HG02884 (cell line): ENCODE results near the gene HOXA2.

Experiments used
- ATAC-seq: cut with Tn5 transposase; IDR thresholded peaks from one replicate; pipeline ENCODE4 v1.9.1; 2021; ENCODE audit warnings: mild to moderate bottlenecking, moderate library complexity; ENCODE audit not compliant: unreplicated experiment

Gene HOXA2

GRCh38 chr7:27112955-27113949 lies 10.8 kb upstream of the HOXA2 start:
- ATAC-seq, result no peak

DNA sequence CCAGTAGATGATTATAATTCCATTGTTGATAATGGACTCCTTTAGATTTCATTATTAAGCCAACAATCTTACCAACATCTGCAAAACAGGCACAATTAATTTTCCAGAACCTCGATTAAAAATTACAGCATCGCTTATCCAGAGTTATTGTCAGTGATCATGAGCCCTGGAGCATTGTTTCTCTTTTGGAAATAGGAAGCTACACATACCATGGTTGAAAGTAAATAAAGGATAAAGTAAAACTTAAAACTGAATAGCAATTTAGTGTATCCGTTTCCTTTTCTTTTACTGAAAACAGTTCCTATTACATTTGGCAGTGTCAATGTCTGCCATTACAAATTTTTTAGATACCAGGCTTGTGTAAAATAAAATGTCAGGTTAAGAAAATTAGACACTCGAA lies 9.9 kb upstream of the HOXA2 start:
- ATAC-seq, result no peak

DNA sequence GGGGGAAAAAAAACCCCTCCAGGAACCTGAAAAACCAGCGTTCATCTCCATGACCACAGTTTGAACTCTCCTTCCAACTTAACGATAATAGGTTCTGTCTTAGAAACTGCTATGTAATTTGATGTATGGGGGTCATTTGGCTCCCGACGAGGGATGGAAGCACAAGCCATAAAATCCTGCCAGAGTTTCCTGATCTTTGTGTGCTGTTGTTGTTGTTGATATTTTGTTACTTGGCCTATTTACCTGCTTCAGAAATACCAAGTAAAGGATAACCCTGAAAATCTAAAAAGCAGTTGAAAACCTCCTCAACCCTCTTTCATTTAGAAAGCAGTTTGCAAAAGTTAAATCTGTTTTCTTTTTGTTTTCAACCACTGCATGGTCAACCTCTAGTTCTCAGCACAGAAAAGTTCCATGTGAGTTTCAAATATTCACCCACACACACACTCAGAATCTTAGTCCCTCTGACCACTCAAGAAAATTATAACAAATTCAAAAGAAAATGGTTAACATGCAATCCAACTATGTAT lies 9.3 kb upstream of the HOXA2 start:
- ATAC-seq, result no peak

- no peak for ATAC-seq
Observed at GRCh38 chr7:27111042-27111750, 8.7 kb upstream of the HOXA2 start.

- ATAC-seq, result no peak
Observed at GRCh38 chr7:27110186-27111031, 7.9 kb upstream of the HOXA2 start.

GRCh38 chr7:27109466-27110185 lies 7.1 kb upstream of the HOXA2 start:
- no peak for ATAC-seq

DNA sequence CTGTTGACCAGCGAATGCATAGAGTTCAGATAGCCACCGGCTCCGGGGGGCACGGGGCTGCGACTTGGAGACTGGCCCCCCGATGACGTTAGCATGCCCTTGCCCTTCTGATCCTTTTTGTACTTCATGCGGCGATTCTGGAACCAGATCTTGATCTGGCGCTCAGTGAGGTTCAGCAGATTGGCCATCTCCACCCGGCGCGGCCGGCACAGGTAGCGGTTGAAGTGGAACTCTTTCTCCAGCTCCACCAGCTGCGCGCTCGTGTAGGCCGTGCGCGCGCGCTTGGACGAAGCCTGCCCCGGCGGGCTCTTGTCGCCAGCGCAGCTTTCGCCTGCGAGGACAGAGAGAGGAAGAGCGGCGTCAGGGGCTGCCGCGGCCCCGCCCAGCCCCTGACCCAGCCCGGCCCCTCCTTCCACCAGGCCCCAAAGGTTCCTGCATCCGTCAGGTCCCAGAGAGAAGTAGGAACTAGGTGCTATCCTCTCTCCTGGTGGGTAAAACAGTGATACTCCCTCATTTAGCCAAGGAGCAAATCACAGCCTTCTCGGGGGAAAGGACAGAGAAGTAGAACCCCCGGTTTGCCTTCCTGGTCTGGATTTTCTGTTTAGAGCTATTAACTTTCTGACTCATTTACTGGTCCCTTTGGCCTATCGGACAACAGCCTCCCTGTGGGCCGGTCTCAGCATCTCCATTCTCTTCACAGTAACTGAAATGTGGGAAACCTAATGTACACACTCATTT lies 6.1 kb upstream of the HOXA2 start:
- ATAC-seq, result no peak

DNA sequence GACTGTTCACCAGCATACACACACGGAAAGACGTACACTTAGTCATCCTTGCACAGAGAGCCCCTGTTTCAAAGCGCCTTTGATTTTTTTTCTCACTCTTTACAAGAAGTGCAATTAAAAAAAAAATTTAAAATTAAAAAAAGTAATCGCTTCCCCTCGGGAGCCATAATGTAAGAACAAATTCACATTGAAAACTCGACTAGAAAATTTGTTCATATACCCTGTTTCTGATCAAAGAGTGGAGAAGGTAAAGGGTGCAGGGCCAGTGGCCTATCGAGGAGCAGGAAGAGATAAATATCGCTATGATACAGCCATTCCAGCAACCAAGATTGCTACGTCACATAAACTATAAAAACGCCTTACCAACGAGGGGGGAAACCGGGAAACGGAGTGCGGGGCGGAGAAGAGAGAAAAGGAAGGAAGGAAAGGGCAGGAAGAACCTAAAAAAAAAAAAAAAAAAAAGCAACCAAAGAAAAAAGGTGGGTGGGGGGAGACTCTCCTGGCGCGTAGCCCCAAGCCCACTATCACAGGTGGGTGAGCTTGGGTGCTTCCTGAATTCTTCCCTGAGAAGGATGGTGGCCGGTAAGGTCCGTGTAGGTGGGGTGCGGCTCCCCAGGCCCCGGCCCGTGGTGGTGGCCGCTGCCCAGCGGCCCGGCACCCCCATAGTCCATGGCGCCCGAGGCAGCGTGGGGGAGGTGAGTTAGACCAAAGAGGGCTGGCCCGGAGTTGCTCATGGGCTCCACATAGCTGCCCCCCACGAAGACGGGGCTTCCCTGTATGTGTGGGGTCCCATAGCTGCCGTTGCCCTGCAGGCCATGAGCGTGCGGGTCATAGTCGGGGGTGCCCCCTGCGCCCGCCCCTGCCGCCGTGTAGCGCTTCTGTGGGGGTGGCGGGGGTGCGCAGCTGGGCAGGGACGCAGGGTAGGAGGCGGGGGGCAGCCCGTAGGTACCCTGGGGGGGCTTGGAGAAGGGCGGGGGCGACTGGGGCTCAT lies 5.2 kb upstream of the HOXA2 start:
- no peak for ATAC-seq

GRCh38 chr7:27106901-27107240 lies 4.4 kb upstream of the HOXA2 start:
- no peak for ATAC-seq

DNA sequence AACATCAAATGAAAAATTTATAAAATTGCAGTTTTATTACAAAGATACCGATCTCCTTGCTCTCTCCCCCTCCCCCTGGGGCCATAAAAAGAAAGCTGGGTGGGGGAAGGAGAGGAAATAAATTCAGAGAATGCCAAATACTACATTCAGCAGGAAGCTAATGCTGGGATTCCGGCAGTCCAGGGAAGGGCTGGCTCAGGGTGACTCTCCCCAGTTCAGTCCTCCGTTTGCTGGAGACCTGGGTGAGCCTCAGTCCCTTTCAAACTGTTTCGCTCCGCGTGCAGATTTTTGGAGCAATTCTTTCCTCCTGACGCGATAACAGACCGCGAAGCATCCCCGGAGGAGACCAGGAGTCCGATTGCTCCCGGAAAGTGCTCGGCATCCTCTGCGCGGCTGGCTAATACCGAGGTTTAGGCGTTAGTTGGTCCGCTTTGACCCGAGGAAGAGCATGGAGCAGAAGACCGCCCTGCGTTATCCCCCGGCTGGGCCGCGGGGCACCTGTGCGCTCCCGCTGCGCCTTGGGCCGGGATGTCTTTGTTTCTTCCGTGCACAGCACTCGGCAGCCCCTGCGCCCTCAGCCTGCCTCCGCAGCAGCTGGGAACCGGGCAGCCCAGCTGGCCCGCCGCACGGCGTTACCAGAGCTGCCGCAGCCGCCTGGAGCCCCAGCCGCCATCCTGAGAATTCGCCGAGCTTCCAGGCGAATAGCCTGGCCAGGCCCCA lies 3.9 kb upstream of the HOXA2 start:
- no peak for ATAC-seq

- no peak for ATAC-seq
Observed at GRCh38 chr7:27105301-27106031, 3.0 kb upstream of the HOXA2 start.

DNA sequence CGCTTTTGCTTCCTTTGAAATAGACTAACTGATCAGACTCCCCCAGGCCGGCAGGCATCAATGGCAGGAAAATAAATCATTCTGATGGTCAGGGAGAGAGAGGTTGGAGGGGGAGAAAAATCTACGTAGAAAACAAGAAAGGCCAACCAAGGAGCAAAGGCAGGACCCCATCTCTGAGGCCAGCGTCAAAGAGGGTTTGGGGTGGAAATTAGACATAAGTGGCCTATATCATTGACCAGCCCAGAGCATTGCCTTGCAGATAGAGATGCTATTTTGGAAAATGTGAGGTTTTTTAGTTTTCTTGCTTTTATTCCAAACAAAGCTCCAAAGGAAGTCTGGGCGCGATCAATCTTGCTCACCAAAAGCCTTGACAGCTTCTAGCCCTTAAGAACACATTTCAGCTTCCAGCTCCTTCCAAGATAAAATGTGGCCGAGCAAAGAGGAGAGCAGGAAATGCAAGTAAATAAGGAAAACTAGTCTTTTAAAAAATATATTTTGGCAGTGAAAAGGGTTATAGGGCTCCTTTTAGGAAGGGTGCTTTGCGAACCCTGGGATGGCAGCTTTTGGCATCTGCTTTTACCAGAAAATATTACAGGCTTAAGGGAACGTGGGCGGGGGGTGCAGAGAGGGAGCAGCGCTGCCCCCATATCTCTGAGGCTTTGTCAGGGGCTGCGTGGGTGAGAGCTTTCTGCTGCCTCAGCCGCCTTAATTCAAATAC lies 2.0 kb upstream of the HOXA2 start:
- no peak for ATAC-seq

DNA sequence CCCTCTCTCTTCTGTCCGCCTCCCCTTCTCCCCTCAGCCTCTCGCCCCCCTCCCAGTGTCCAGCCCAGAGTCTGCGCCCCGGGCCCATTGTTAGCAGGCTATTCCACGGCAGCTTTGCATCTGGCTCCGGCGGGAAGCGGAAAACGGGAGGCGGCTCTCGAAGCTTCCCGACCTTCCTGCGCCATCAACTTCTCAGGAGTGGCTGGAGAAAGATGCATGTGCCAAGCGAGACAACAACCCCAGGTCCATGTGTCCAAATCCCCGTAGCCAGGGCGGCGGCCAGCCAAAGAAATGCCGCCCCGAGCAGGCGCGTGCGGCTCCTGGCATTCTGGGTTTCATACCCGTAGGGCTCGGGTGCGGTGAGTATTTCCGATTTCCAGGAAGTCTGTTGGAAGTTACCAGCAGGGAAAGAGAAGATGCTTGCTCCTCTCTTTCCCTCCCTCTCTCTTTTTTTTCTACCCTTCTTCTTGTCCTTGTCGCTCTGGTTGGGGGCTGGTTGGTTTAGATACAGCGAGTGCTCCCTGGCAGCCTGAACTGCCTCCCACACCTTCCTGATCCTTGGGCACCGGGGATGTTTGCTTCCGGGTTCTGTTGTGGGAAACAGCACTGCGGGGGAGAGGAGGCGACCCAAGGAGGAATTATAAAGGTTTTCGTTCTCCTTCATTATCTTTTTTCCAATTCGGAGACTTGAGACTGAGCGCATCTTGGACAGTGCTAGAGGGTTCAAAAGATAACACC lies 1.2 kb upstream of the HOXA2 start:
- no peak for ATAC-seq

DNA sequence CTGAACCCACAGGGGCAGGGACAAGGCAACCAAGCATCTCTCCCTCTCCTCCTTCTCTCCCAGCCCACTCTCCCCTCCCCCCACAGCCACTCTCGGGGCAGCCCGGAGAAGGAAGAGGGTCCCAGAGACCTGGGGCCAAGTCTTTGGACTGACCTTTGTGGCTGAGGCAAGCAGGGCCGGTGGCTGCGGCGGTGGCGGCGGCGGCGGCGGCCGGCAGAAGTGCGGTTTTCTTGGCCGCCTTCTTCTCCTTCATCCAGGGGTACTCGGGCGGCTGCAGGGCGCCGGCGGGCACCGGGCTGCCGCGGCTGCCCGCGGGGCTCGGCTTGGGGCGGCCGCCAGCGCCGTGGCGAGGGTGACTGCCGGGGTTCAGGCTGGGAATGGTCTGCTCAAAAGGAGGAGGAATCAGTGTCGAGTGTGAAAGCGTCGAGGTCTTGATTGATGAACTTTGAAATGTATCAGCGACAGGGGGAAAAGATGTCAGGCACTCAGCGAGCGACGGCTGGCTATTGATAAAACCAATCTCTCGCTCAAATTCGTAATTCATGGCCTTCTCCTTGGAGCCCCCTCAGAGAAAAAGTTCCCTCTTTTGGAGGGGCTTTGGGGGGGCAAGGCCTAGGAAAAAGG lies 414 bp downstream of the HOXA2 start:
- no peak for ATAC-seq

DNA sequence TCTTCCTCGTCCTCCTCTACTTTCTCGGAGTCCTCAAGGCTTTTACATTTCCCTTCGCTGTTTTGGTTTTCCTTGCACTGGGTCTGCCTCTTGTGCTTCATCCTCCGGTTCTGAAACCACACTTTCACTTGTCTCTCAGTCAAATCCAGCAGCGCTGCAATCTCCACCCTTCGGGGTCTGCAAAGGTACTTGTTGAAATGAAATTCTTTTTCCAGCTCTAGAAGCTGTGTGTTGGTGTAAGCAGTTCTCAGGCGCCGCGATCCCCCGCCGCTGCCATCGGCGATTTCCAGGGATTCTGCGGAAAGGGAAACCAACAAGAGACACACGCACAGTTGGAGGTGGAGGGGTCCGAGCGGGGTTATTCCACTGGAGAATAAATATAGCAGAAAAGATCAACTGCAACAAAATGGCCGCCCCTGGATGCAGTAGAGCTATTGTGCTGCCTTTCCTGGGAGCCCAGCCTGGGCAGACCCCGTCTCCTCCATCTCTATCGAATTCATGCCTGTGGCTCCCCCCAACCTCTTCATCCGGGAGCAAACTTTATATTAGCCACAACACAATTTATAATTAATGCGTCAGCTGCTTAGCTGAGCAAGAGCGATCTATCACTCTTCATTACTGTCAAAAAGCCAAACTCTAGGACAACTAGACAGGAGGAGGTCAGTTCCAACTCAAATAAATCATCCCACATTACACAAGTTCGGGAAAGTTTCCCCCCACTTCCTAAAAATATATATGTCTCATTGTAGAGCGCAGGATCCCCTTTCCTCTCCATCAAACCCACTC lies 1.1 kb downstream of the HOXA2 start:
- ATAC-seq, result no peak
